HG03025 (cell line): ENCODE measurements around the gene MAGOH.
A peak's percentile ranks its signal among the peaks of the same experiment; 100 is the strongest.
"Not testable (repeated sequence)": the region's sequence is repeated elsewhere in the genome, so short reads cannot be mapped to it uniquely, and the experiment has no call there.

Source experiments
- ATAC-seq: cut with Tn5 transposase; IDR thresholded peaks from one replicate; pipeline ENCODE4 v1.9.1; 2021; ENCODE audit warnings: mild to moderate bottlenecking, moderate library complexity; ENCODE audit not compliant: unreplicated experiment, low FRiP score

The MAGOH gene

DNA sequence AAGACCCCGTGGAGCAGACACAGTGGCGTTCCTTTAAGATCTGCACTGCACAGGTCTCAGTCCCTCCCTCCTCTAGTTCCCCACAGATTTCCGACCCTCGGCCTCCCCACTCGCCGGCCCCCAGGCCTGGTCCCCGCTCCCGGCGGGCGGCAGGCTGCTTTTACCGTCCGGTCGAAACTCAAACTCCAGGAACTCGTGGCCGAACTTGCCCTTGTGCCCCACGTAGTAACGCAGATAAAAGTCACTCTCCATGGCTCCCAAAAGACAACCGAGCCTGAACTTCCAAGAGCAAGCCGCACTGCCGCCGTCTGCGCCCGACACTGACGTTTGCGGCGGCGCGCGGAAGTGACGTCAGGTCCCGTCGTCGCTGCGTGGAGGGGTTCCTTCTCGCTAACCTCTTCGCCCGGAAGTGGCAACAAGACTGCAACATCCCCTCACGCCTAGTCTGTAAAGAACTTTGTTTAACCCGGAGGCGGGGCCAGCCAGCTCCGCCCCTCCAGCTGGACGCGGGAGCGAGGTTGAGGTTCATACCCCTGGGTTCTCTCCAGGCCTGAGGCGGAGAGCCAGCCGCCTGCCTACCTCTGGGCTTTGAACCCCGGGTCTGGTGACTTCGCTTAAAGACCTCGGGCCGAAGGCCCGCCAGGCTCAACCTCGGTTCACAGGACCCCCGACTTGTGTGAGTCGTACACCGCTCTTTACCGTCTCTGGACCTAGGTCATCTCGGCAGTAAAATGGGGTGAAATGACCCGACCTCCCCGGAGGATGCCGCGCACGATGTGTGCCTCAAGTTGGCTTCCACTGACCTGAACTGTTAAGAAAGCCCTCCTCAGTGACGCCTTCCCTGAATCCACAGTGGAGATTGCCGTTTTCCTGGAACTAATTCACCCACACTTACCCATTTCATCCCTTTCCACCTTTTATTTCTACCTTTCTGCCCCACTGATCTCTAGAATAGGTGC is at the start of gene MAGOH:
Gene MAGOH (minus strand): TSS at position 322 of the 959 bp plus-strand sequence. CDS start 70 bp downstream, at position 252.
- ATAC-seq = peak; percentile 93

DNA sequence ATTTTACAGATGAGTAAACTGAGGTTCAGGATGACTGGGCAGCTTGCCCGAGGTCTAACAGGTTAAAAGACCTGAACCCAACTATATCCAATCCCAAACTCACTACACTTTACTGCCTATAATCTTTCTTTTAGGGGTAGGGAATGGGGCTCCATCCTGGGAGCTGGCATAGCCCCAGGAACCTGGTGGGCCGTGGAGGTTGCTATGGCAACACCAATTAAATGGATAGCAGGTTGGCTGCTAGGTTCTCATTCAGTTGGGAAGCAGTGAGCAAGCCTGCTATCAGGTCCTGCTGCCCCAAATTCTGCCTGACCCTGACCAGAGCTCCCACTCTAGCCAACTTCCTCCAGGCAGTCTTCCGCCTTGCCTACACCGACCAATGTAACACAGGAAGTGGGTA is 48.6 kb upstream of the MAGOH start:
- ATAC-seq = no peak

DNA sequence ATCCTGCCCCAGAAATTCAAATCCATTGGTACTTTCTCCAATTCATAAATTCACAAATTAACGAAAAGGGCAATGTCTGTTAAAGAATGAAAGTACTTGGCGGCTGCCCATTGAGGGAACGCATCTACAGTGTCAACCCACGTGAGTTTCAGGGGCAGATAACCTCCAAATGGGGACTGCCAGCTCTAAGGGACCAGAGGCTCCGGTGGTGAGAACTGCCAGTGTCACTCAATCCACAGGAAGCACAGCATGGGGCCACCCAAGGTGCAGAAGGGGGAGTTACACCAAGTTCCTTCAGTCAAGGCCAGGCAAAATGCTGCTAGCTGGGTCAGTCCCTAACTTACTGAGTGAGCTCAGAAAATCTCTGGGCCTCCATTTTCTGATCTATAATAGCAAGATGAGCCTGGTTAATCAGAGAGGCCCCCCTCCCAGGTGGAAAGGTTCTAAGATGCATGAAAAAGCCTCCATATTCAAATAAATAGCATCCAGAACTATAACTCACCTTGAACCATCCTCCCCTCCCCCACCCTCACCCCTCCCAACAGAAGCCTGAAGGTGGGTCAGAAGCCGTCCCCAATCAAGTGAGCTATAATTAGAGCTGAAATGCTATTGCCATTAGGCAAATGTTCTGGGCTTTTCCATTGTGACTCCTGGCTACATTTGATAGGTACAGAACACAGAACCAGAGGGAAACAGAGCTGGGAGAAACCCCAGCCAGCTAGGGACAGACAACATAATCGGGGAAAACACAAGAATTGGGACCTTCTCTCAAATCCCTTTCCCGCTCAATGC is 47.8 kb upstream of the MAGOH start:
- no peak for ATAC-seq

DNA sequence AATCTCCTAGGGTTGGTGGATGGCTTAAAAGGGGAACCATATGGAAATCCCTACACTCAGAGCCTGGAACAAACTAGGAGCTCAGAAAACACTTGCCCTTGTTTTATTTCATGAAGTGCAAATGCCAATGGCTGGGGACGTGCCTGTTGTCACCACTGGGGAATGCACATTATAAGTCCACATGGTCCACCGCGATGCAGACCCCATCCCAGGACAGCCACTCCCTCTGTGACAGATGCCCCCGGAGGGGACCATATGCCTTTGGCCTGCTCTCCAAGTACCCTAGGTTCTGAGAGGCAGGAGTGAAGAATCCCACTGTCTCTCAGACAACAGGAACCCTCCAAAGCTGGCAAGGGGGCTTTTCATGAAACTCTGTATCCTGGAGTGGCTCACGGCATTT is 47.2 kb upstream of the MAGOH start:
- no peak for ATAC-seq

DNA sequence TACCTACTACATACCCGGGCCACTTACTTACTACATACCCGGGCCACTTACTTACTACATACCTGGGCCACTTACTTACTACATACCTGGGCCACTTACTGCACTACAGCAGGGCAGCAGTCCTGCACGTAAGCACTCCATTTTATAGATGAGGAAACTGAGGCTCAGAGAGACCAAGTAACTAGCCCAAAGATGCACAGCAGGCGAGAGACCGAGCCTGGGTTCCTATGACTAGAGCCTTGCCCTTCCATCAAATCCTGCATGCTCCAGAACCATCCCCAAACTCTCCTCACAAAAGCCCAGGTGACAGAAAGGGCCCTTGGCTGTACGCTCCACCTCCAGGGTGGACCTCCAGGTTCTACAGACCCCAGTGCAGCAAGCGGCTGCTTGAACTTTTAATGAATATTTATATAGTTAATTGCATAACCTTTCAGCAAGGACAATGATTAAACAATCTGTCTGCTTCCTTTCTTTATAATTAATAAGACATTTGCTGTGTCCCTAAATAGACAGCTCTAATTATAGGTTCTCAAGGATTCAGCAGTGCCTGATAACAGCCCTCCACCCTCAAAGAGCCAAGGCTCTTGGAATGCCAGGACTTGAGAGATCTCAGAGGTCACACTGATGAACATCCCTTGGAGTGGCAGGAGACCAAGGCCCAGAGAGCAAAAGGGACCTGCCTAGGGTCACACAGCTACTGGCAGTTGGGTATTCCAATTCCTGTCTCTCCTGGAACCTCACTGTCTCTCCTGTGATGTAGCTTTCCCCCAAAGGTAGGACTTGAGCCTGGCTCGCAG is 46.1 kb upstream of the MAGOH start:
- no peak for ATAC-seq

DNA sequence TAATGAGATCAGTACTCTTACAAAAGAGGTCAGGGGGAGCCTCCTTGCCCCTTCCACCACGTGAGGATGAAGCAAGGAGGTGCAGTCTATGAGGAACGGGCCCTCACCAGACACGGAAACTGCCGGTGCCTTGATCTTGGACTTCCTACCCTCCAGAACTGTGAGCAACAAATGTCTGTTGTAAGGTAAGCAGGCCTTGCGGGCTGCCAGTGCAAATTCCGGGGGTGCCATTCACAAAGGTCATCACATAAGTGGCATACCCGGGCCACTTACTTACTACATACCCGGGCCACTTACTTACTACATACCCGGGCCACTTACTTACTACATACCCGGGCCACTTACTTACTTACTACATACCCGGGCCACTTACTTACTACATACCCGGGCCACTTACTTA is 44.8 kb upstream of the MAGOH start:
- not testable (repeated sequence) for ATAC-seq

DNA sequence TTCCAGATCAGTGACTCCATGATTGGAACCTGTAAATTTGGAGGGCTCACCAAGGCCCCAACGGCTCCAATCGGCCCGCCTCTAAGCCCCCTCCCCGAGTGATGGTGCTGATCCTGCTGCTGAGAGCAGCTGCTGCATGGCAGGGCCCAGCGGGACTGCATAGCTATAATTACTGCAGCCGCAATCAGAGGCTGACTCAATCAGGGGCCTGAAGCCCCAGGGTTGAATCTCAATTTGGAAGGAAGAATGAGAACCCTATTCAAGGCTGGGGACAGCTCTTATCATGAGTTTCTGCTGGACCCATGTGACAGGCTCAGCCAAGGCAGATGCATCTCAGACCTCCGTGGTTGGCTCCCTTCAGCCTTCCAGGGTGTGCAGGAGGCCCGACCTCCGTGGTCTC is 42.8 kb upstream of the MAGOH start:
- ATAC-seq = no peak

DNA sequence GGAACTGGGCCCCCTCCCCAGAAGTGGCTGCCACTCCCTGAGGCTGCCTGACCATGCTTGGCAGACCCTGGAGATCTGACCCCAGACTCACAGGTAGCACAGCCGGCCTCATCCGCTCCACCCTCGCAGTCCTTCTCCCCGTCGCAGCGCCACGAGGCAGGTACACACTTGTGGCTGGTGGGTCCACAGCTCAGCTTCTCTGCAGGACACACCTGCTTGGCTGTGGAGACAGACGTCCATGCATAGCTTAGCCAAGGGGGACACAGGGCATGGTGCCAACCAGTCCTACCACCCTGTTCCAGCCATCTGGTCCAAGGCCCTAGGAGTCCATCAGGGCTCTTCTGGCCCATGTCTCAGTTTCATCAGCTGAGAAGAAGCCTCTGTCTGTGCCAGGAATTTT is 42.2 kb upstream of the MAGOH start:
- no peak for ATAC-seq

DNA sequence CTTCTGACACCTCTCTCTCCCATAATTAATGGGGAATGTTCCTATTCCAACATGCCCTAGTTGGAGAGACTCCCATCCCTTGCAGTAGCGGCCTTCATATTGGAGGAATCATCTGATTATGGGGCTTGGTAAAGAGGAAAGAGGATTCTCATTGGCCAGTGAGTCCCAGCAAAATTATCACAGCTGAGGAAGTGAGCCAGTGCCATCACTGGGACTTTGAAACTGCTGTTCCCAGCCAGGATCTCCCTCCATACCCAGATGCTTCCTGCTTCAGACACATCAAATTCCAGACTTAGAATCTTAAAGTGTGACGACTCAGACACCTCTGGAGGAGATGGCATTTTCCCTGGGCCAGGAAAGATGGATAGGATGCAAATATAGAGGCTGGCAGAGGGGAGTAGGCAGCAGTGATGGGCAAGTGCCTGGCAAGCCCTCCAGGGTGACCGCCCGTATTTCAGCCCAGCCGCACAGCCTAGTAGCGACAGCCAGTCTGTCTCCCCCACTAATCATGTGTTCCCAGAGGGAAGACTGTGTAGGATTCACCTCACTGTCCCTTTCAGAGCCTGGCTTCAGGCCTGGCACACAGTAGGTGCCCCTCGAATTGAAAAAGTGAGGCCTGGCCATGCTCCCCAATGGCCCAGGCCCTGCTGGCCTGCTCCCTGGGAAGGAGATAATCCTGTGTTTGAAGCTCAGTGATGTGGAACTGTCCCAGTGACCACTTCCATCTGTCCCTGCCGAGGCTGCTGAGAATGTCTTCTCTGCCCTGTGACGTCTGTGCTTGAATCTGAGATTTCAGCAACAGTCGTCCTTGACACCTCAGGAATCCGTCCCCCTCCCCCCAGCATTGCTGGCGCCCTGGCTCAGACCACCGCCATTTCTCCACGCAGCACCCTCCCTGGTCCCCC is 41.2 kb upstream of the MAGOH start:
- no peak for ATAC-seq

DNA sequence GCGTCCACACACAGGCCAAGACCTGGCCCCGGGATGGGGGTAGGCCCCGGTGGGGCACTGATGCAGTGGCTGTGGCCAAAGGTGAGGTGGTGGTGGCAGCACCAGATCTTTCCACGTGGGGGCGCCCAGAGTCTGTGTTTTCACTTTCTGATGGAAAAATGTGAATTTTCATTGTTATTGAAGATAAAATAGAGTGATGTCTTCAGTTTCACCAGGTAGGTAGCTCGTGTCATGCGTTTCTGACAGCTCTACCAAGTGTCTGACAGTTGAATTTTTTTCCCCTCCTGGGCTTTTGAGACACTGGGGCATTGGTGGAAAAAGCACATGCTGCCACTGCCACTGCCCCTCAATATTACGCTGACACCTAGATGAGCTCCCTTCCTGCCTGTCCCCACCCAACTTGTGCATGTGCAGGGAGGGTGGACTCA is 40.0 kb upstream of the MAGOH start:
- no peak for ATAC-seq

DNA sequence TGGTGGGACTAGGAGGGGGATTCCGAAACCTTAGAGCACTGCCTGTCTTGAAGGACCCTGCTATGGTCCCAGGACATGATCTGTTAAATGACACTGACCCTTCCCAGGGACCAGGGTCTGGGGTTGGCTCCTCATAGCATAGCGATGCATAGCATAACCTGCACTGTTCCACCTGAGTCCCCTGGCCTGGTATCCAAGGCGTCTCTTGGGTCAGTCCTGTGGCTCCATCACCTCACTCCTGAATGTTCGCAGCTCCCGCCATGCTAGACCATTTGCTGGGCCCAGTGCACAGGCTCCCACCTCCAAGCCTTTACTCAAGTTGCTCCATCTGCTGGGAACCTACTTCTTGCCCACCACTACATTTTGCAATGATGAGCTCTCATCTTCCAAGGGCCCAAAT is 39.0 kb upstream of the MAGOH start:
- no peak for ATAC-seq

DNA sequence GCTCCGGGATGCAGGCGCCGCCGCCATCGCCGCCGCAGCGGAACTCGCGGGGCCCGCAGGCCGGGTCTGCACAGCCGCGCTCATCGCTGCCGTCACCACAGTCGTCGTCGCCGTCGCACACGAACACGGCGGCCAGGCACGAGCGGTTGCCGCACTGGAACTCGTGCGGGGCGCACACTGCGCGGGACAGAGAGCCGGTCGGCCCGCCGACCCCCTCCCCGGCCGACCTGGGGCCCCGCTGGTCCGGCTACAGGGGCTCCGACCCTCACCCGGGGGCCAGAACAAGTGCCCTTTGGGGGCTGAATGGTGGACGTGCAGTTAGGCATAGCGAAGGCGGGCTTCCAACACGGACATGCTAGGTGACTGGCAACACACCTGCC is 38.6 kb upstream of the MAGOH start:
- no peak for ATAC-seq

DNA sequence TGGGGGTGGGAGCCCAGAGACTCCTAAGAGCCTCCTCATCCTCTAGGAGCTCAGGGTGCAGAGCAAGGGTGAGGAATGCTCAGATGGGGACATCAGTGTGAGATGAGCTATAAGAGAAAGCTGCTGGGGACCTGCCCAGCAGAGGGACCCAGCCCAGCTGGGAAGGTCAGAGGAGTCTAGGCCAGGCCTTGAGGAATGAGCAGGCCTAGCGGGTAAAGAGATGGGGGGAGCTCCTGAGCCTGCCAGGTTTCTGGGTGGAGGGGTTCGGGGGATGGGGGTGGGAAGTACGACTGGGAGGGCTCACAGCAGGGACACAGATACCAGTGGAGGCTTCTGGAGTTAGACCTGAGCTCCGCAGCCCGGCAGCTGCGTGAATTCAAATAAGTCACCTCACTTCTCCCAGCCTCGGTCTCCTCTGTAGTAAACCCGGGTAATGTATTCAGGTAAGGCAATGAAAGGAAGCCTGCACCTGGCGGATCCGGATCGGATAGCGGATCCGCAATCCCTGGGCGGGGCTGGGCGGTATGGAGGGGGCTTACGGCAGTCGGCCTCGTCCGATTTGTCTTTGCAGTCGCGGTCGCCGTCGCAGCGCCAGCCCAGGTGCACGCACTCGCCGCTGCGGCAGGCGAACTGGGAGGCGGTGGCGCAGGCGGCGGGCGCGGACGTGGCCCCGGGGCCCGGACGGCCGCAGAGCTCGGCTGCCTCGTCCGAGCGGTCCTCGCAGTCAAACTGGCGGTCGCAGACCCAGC is 38.0 kb upstream of the MAGOH start:
- no peak for ATAC-seq

DNA sequence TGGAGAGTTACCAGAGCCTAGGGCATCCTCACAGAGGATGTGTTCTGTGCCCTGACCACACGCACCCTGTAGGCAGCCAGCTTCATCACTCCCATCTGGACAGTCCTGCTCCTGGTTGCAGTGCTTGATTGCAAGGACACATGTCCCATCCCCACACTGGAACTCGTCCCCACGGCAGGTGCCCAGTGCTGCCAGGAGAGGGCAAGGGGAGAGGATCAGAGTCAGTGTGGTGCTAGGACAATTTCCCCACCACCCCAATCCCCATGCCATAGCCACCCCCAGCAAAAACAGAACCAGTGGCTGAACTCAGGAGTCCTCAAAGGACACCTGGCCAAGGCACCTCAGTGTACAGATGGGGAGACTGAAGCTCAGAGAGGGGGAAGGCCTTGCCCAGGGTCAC is 37.2 kb upstream of the MAGOH start:
- no peak for ATAC-seq

DNA sequence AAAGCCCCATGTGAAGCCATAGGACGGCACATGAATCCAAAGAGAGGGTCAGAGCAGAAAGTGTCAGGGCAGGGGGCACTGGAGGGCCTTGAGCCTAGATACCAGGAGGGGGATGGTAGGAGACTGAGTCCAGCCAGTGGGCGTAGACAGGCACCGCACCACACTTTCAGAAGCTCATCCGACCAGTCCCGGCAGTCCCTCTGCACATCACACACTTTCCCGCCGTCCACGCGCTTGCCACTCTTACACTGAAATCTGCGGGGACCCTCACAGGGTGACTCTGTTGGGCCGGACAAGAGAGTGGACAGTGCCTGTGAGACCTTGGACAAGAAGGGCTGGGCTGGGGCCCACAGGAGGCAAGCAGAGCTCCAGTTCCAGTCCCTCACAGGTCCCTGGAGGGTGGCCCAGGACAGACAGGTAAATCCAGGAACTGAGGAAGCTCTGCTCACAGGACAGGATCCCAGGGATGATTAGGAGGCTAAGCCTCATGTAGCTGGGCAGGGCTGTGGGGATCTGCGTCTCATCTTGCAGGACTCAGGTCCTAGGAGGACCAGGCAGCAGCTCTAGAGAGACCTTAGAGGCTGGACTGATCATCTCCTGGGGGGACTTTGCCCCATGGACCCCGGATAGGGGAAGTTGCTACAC is 36.3 kb upstream of the MAGOH start:
- no peak for ATAC-seq

DNA sequence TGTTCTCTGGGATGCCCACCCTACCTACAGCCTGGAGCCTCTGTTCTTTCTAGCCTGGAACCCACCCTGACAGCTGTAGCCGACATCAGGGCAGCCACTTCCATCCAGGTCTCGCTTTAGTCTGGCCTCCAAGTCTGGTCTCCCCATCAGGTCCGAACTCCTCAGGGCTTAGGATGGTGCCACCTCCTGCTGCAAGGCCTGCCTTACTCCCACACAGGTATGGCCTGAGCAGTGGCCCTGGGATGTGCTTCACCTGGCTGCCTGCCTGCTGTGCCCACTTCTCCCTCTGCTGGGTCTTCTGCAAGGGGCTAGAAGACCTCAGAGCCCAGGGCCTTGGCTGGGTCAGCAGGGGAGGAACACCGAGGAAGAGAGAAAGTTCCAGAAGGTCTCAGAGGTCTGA is 35.7 kb upstream of the MAGOH start:
- no peak for ATAC-seq

DNA sequence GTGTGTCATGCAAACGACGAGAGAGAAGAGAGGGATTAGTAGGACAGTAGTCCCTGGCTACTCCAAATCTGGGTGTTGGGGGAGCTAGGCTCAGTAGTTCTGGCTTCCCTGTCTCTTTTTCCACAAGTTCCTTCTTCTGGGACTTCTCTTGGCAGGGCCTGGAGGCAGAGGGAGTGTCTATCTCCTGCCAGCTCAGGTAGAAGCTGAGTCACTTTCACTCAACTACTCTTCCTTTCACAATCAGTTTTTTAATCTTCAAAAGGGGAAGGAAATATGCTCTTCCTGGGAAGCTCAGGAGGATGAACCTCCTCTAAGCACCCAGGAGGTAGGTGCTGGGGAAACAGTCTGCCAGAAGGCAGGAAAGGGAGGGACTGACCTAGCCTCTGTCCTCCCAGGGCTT is 35.2 kb upstream of the MAGOH start:
- no peak for ATAC-seq

DNA sequence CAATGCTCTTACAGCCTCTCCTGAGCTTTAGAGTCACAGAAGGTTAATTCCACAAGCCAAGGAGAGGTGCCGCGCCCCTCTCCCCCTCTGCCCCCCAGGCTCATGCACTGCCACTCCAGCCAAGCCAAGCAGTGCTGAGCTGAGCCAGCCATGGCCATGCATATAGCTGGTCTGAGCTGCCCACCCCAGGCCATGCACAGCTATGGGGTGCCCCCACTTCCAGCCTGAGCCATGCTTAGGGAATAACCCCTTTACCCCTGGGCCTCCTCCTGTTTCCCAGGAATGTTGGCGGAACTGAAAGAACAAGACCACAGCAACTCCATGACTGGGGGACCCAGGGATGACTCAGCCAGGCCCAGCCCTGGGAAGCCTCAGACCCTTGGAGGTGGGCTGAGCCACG is 34.0 kb upstream of the MAGOH start:
- no peak for ATAC-seq
